GM18861 (cell line): Measurements from ENCODE around the gene NTRK2.

Experiments
- ATAC-seq: cut with Tn5 transposase; IDR thresholded peaks from one replicate; pipeline ENCODE4 v1.9.1; 2021; ENCODE audit not compliant: unreplicated experiment

Gene NTRK2

GRCh38 chr9:84778570-84778969 lies 109.0 kb downstream of the NTRK2 start:
- no peak for ATAC-seq

GRCh38 chr9:84779883-84780282 lies 110.4 kb downstream of the NTRK2 start:
- no peak for ATAC-seq

GRCh38 chr9:84780385-84780784 lies 110.9 kb downstream of the NTRK2 start:
- no peak for ATAC-seq

GRCh38 chr9:84781458-84781857 lies 111.9 kb downstream of the NTRK2 start:
- no peak for ATAC-seq

GRCh38 chr9:84781931-84782866 lies 112.7 kb downstream of the NTRK2 start:
- no peak for ATAC-seq

GRCh38 chr9:84785792-84786547 lies 116.4 kb downstream of the NTRK2 start:
- no peak for ATAC-seq

- no peak for ATAC-seq
Measured at GRCh38 chr9:84788803-84789462, 119.4 kb downstream of the NTRK2 start.

GRCh38 chr9:84789463-84789830 lies 119.9 kb downstream of the NTRK2 start:
- no peak for ATAC-seq

GRCh38 chr9:84791643-84792042 lies 122.1 kb downstream of the NTRK2 start:
- no peak for ATAC-seq

GRCh38 chr9:84793251-84793650 lies 123.7 kb downstream of the NTRK2 start:
- ATAC-seq: no peak

- no peak for ATAC-seq
Measured at GRCh38 chr9:84794981-84795637, 125.6 kb downstream of the NTRK2 start.

- no peak for ATAC-seq
Measured at GRCh38 chr9:84796404-84796803, 126.9 kb downstream of the NTRK2 start.

- ATAC-seq: no peak
Measured at GRCh38 chr9:84799251-84799650, 129.7 kb downstream of the NTRK2 start.

- no peak for ATAC-seq
Measured at GRCh38 chr9:84804951-84805694, 135.6 kb downstream of the NTRK2 start.

GRCh38 chr9:84807431-84807830 lies 137.9 kb downstream of the NTRK2 start:
- no peak for ATAC-seq

GRCh38 chr9:84807870-84808390 lies 138.4 kb downstream of the NTRK2 start:
- ATAC-seq: no peak

- no peak for ATAC-seq
Measured at GRCh38 chr9:84808416-84808815, 138.9 kb downstream of the NTRK2 start.

GRCh38 chr9:84811072-84811750 lies 141.7 kb downstream of the NTRK2 start:
- ATAC-seq: no peak

- no peak for ATAC-seq
Measured at GRCh38 chr9:84811751-84812074, 142.2 kb downstream of the NTRK2 start.

GRCh38 chr9:84812355-84812754 lies 142.8 kb downstream of the NTRK2 start:
- ATAC-seq: no peak
